BE2C (cell line): ENCODE measurements around the gene MYO10.

ENCODE experiments used
- DNase-seq: peaks from one replicate; pipeline ENCODE4 v3.0.0-alpha.2; 2020
- H3K27me3 ChIP-seq: fragments of 250-450 bp; sonication (Bioruptor Pico); 2 replicates; pipeline ENCODE4 v1.5.1; 2020; ENCODE audit warnings: mild to moderate bottlenecking
- H3K36me3 ChIP-seq: fragments of 250-450 bp; sonication (Bioruptor Pico); 2 replicates; pipeline ENCODE4 v1.5.1; 2020; ENCODE audit warnings: mild to moderate bottlenecking
- H3K4me1 ChIP-seq: fragments of 250-450 bp; sonication (Bioruptor Pico); 2 replicates; pipeline ENCODE4 v1.5.1; 2020
- H3K4me3 ChIP-seq: 2 replicates; pipeline ENCODE4 v1.5.1; 2011; ENCODE audit warnings: low read depth, low read length
- H3K9me3 ChIP-seq: fragments of 250-450 bp; sonication (Bioruptor Pico); 2 replicates; pipeline ENCODE4 v1.5.1; 2020
- CTCF ChIP-seq: IDR thresholded peaks from 2 replicates; pipeline ENCODE4 v1.5.1; 2012; ENCODE audit warnings: mild to moderate bottlenecking, low read depth, low read length

The MYO10 gene

DNA sequence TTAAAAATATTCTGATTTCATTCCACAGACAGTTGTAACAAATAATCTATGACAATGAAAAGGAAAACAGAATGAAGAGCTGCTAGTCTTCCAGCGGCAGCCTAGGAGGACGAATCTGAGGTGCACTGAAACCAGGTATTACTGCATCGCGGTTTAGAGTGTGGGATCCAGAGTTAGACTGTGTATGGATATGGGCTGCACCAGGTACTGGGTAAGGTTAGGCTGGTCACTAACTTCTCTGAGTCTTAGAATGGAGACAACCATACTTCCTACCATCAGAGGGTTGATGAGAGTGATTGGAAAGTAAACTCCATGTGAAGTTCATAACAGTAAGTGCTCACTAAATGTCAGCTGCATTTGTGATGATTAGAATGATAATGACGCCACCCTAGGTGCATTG, 158.7 kb downstream of the MYO10 start:
- no peak for TF ChIP-seq CTCF
- H3K36me3 ChIP-seq = no peaks in the 10 kb centered on the region
- no peaks in the 10 kb centered on the region for H3K4me1 ChIP-seq
- no peak for DNase-seq
- H3K9me3 ChIP-seq = no peaks in the 10 kb centered on the region
- H3K27me3 ChIP-seq = no peaks in the 10 kb centered on the region; the same call in 1 of the 2 replicates
- no peak overlapping the region for H3K4me3 ChIP-seq

- Histone ChIP-seq H3K4me3 (no peak overlapping the region), H3K9me3 (no peaks in the 10 kb centered on the region), H3K36me3 (no peaks in the 10 kb centered on the region), H3K4me1 (no peaks in the 10 kb centered on the region), H3K27me3 (no peaks in the 10 kb centered on the region; the same call in 1 of the 2 replicates)
- peak; percentile 78 for TF ChIP-seq CTCF
- DNase-seq = peak; percentile 56
These were observed 159.4 kb downstream of the MYO10 start for GRCh38 chr5:16776611-16777251.

- Histone ChIP-seq H3K9me3 (no peaks in the 10 kb centered on the region), H3K27me3 (no peaks in the 10 kb centered on the region)
These were observed 161.3 kb downstream of the MYO10 start for GRCh38 chr5:16774806-16775205.

DNA sequence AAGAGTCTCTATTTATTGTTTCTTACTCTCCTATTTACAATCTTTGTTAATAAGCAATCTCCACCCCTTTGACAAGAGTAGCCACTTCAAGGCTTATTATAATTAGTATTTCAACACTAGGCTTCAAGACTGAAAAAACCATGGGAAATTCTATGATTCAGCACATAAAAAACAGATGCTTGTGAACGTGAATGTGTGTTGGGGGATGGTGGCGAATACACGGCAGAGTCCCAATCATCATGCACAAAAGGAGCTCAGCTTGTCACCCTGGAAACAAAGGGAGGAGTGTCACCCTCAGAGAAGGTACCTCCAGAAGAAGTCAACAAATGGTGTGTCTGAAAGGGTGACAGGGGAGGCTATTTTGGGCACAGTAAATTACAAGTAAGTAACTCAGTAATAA, 162.1 kb downstream of the MYO10 start:
- no peak for TF ChIP-seq CTCF
- Histone ChIP-seq H3K4me1 (no peaks in the 10 kb centered on the region), H3K27me3 (no peaks in the 10 kb centered on the region), H3K36me3 (no peaks in the 10 kb centered on the region), H3K9me3 (no peaks in the 10 kb centered on the region), H3K4me3 (no peak overlapping the region)
- no peak for DNase-seq

More at GRCh38 chr5:16774806-16775205, 161.3 kb downstream of the MYO10 start:
- no peak for DNase-seq
- Histone ChIP-seq H3K4me1 (no peaks in the 10 kb centered on the region), H3K4me3 (no peak overlapping the region), H3K36me3 (no peaks in the 10 kb centered on the region)
- TF ChIP-seq CTCF = no peak

DNA sequence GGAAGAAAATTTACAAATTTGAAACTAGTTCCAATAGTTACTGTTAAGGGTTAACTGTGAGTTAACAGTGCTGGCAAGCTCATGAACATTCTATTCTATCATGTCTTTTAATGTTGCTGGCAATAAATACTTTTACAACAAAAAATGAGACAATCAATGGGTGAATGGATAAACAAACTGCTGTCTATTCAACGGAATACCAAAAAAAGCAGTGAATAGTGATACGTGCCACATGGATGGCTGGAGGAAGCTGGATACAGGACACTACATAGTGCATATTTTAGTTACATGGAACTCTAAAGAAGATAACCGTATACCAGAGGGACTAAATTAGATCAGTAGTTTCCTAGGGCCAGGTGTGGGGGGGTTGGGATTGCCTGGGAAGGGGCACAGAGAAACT, 163.5 kb downstream of the MYO10 start:
- no peak for TF ChIP-seq CTCF
- H3K9me3 ChIP-seq = no peaks in the 10 kb centered on the region
- no peaks in the 10 kb centered on the region for H3K27me3 ChIP-seq
- no peaks in the 10 kb centered on the region for H3K36me3 ChIP-seq
- DNase-seq = no peak
- no peak overlapping the region for H3K4me3 ChIP-seq
- no peaks in the 10 kb centered on the region for H3K4me1 ChIP-seq

DNA sequence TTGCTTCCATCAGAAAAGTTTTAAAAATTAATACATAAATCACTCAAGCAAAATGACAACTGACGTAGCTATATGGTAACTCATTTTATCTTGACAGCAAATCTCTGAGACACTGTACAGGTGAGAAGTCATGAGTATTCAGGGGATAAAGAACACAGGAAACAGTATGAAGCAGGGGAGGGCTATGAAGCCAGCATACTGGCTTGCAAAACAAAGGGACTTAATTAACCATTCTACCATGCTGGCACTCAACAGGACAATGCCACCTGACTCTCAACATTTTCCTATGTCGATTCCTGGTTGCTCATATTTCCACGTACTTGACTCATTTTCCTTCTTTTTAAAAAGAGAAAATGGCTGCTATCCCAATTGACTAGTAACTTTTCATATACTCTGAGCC, 167.9 kb downstream of the MYO10 start:
- no peak for TF ChIP-seq CTCF
- H3K36me3 ChIP-seq = no peaks in the 10 kb centered on the region
- DNase-seq = no peak
- no peaks in the 10 kb centered on the region for H3K9me3 ChIP-seq
- peaks cover 14% of the 10 kb centered on the region; the same call in 1 of the 2 replicates for H3K27me3 ChIP-seq
- no peaks in the 10 kb centered on the region for H3K4me1 ChIP-seq
- H3K4me3 ChIP-seq = no peak overlapping the region
